ENCODE data around the gene VAV2.

DNA sequence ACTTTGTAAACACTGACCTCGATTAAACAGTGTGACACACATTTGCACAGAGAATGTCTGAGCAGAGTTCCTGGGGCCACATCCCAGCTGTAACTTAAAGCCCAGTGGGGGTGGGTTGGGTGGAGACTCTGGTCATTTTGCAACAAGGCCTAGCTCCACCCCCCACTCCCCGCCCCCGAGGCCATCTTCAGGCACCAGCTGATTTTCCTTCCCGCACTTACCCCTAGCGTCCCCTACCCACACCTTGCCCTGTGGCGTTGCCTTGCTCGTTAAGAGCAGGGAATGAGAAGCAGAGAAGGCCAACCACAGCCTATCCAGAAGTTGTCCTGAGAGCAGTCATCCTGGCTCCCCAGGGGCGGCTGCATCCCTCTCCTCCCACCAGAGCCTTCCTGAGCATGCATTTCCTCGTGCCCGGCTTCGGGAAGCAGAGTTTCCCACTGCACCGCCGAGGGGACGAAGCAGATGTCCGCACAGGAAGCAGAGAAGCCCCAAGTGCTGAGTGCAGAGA, 152.2 kb downstream of the VAV2 start:
- no peak for TF ChIP-seq SIN3A (IDR thresholded peaks at IDR 0.05; ENCODE audit: borderline replicate concordance, insufficient read depth, low read depth, low read length)
- TF ChIP-seq, protein P1, sequence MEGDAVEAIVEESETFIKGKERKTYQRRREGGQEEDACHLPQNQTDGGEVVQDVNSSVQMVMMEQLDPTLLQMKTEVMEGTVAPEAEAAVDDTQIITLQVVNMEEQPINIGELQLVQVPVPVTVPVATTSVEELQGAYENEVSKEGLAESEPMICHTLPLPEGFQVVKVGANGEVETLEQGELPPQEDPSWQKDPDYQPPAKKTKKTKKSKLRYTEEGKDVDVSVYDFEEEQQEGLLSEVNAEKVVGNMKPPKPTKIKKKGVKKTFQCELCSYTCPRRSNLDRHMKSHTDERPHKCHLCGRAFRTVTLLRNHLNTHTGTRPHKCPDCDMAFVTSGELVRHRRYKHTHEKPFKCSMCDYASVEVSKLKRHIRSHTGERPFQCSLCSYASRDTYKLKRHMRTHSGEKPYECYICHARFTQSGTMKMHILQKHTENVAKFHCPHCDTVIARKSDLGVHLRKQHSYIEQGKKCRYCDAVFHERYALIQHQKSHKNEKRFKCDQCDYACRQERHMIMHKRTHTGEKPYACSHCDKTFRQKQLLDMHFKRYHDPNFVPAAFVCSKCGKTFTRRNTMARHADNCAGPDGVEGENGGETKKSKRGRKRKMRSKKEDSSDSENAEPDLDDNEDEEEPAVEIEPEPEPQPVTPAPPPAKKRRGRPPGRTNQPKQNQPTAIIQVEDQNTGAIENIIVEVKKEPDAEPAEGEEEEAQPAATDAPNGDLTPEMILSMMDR (IDR thresholded peaks at IDR 0.05): no peak
